C4-2B (cell line): ENCODE measurements around the gene CFAP410.
"Not testable (repeated sequence)": the region's sequence is repeated elsewhere in the genome, so short reads cannot be mapped to it uniquely, and the experiment has no call there.

ENCODE experiments used
- H3K27ac ChIP-seq: fragments of 450-650 bp; 2 replicates; pipeline ENCODE4 v1.5.1; 2017
- ZFX ChIP-seq: fragments of 450-650 bp; IDR thresholded peaks from 2 replicates; pipeline ENCODE4 v1.6.1; 2017
- TF ChIP-seq, protein P1 (sequence below): fragments of 450-650 bp; conservative IDR thresholded peaks from 2 replicates; pipeline ENCODE4 v1.5.1; 2017; ENCODE audit warnings: mild to moderate bottlenecking

Gene CFAP410

DNA sequence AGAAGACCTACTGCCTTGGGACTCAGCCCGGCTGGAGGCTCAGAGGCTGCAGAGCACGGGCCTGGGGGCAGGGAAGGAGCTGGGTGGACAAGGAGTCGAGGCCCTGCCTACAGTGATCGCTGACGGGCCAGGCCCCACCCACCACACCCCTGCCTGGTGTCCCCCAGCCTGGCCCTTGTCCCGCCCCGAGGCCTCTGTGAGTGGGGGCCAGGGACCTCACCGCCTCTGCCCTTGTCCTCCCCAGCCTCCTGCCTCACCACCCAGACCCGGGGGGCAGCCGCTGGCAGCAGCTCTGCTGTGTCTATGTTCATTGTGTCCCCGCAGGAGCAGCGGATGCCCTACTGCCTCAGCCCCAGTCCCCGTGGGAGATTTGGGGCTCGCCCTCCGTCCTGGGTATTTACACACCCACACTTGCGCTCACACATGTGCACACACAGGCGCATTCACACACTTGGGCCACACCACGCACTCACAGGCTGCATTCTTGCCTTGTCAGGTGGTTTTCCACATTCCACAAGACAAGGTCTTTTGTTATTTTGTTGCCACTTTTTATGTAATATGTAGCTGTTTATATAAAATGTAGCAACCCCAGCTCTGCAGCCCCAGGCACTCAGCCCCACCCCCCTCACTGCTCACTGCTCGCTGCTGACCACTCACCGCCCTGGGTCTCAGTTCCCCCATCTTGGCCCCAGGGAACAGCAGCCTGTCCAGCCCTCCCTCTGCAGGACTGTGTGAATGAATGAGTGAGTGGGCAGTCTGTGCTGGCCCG, 32.1 kb downstream of the CFAP410 start:
- TF ChIP-seq, protein P1, sequence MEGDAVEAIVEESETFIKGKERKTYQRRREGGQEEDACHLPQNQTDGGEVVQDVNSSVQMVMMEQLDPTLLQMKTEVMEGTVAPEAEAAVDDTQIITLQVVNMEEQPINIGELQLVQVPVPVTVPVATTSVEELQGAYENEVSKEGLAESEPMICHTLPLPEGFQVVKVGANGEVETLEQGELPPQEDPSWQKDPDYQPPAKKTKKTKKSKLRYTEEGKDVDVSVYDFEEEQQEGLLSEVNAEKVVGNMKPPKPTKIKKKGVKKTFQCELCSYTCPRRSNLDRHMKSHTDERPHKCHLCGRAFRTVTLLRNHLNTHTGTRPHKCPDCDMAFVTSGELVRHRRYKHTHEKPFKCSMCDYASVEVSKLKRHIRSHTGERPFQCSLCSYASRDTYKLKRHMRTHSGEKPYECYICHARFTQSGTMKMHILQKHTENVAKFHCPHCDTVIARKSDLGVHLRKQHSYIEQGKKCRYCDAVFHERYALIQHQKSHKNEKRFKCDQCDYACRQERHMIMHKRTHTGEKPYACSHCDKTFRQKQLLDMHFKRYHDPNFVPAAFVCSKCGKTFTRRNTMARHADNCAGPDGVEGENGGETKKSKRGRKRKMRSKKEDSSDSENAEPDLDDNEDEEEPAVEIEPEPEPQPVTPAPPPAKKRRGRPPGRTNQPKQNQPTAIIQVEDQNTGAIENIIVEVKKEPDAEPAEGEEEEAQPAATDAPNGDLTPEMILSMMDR = no peak
- TF ChIP-seq ZFX = no peak
- H3K27ac ChIP-seq = no peak overlapping the region

DNA sequence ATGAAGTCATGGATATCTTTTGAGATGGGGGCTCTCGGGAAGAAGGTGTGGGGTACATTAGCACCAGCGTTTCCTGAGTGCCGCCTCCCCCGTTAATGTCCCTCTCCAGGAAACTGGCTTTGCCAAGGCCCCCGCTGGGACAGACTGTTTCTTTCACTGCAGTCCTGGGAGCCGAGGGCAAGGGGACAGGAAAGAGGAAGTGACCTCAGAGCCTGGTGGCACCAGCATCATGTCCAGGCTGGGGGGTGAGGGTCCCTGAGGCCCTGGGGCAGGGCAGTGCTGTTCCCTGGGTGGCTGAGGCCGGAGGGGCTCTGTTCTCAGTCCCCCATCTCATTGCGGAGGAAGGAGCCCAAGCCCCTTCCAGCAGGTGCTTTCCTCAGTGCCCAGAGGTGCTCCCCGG, 33.5 kb downstream of the CFAP410 start:
- no peak for TF ChIP-seq ZFX
- TF ChIP-seq, protein P1 = no peak
- H3K27ac ChIP-seq = no peak overlapping the region

DNA sequence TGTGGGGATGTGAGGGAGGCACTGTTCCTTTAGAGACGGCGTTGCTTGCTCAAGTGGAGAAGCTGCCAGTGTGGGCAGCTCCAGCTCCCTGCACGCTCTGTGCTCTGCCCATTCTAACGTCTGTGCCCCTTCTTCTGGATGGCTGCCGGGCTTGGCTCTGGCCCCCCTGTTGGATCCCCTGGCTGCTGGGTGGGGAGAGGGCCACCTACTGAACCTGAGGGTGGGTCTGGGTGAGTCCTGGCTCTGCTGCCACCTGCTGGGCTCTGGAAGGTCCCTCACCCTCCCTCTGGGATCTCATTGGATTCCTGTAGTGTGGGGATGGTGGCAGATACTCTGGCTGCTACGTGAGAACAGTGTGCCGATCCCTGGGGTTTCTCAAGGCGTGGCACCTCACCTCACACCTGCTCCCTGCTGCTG, 34.3 kb downstream of the CFAP410 start:
- no peak overlapping the region for H3K27ac ChIP-seq
- no peak for TF ChIP-seq ZFX
- TF ChIP-seq, protein P1 = peak; percentile 78

DNA sequence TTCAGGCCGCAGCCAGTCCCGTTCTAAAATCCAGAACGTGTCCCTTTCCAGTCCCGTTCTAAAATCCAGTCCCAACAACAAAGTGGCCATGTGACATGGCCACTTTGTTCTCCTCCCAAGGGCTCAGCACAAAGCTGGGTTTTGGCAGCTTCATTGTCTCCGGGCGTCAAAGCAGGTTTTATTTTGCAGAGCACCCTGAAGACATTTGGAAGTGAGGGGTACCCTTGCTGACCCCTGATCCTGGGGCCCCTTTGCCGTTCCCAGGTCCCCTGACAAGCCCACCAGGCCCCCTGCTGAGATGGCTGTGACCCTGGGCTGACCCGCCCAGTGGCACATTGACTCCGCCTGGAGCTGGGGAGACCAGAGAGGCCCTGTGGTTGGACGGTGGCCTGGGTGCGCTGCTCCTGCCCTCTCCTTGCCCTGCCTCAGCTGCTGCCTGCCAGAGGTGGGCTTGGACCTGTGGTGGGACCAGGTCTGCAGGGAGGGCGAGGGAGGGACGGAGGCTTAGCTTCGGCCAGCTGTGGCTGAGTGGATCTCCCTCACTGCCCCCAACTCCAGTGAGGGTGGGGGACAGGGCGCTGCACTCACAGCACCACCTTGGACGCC, 35.1 kb downstream of the CFAP410 start:
- no peak overlapping the region for H3K27ac ChIP-seq
- TF ChIP-seq ZFX = no peak
- TF ChIP-seq, protein P1 = no peak

DNA sequence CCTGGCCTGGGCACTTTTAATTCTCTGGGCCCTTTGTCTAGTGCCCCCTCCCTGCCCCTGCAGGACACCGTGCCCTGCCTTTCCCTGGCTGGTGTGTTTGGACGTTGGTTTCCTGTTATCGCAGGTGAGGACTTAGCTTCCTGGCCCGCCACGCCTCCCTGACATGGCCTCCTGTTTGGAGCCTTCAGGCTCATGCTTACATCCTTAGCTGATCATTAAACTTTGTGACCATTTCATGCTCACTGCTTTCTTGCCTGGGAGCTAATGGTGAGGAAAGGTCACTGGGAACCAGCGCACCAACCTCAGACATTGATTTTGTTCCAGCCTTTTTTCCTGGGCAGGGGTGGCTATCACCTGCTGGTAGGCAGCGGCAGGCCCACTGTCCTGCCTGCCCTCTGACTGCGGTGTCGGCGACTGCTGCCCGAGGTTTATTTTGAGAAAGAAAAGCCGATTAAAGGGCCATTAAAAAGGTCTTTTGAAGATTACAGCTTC, 35.7 kb downstream of the CFAP410 start:
- TF ChIP-seq, protein P1 = no peak
- TF ChIP-seq ZFX = no peak
- no peak overlapping the region for H3K27ac ChIP-seq

DNA sequence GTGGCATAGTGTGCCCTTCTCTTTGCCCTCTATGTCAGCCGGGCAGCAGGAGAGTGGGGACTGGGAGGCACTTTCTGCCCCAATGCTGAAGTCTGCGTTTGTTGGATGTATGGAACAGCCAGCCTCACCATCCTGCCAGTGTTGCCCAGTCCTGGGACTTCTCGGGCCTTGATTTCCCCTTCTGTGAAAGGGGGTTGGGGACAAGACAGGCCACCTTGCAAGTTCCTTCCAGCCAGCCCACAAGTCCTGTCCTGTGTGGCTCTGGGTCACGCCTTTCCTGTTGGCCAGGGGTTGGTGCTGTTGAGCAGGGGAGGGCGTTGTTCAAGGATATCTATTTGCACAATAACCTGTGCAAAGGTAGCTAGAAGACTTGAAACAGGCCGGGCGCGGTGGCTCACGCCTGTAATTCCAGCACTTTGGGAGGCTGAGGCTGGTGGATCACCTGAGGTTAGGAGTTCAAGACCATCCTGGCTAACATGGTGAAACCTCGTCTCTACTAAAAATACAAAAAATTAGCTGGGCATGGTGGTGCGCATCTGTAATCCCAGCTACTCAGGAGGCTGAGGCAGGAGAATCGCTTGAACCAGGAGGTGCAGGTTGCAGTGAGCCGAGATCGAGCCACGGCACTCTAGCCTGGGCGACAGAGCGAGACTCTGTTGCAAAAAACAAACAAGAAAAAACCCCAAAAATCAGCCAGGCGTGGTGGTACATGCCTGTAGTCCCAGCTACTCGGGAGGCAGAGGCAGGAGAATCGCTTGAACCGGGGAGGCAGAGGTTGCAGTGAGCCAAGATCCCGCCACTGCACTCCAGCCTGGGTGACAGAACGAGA, 36.4 kb downstream of the CFAP410 start:
- not testable (repeated sequence) for H3K27ac ChIP-seq
- TF ChIP-seq, protein P1 = peak; percentile 48
